Astrocyte (in vitro differentiated cells and primary cell): ENCODE results near the gene BTBD2.

Experiments
- CTCF ChIP-seq: IDR thresholded peaks from 2 replicates; pipeline ENCODE4 v1.5.1; 2011; ENCODE audit warnings: low read depth, mild to moderate bottlenecking, inconsistent platforms, low read length, moderate library complexity; ENCODE audit not compliant: insufficient read depth
- EZH2 ChIP-seq: IDR thresholded peaks from 2 replicates; pipeline ENCODE4 v1.6.1; 2012; ENCODE audit warnings: mild to moderate bottlenecking, low read length, inconsistent platforms; ENCODE audit not compliant: insufficient read depth

GRCh38 chr19:2041683-2042484, 26.4 kb upstream of the BTBD2 start:
- TF ChIP-seq CTCF (no peak), EZH2 (no peak)
